Measurements from ENCODE around the gene DNAAF8. TPM values are rescaled to one million over a fixed set of nuclear protein-coding genes. Genes with fewer than 3 reads are reported as not detected.

DNAAF8 gene
- total and polyA plus RNA-seq, 2 donors (not counting 3 experiments of a cell fraction or from before 2014, with no cell fraction given): 0.58 to 1.0 TPM

DNA sequence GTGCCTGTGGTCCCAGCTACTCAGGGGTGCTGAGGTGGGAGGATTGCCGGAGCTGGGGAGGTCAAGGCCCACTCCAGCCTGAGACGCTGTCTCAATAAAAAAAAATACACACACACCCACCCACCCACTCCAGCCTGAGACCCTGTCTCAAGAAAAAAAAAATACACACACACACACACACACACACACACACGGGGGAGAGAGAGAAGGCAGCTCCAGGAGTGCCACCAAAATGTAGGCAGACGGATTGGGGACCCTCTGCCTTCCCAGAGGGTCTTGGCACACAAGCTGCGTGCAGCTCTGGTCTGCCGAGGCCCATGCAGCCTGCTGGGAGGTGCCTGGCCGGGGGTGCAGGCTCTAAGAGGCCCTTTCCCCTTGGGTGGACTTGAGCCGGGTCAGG, 46.9 kb upstream of the DNAAF8 start:
- ChIA-PET POLR2A (no interaction called here), CTCF (no interaction called here)
- Histone ChIP-seq H3K4me1 (ENCODE audit: control insufficient read depth, extremely low read depth, insufficient read depth, low read length) (no peaks in the 10 kb centered on the region), H2AFZ (ENCODE audit: low read depth, low read length) (no peak overlapping the region), H3K9ac (replicated peaks; ENCODE audit: extremely low read depth, insufficient read depth, low read length) (no peak overlapping the region), H3K4me2 (ENCODE audit: insufficient read depth, low read length) (no peak overlapping the region), H3K27me3 (ENCODE audit: control insufficient read depth in 2 of 2, insufficient read depth in 2 of 2, low read length in 2 of 2) (no peaks in the 10 kb centered on the region), H3K9me3 (replicated peaks; ENCODE audit: control insufficient read depth, insufficient read depth, low read length) (no peaks in the 10 kb centered on the region), H3K27ac (ENCODE audit: insufficient read depth, low read depth, low read length) (no peak overlapping the region), H3K9me1 (replicated peaks; ENCODE audit: control insufficient read depth, extremely low read depth, insufficient read depth, low read length) (no peaks in the 10 kb centered on the region), H3K36me3 (ENCODE audit: control insufficient read depth in 2 of 2, extremely low read depth in 1 of 2, insufficient read depth in 2 of 2, low read length in 2 of 2) (peaks cover 4 to 46% of the 10 kb centered on the region in 2 experiments), H4K20me1 (replicated peaks; ENCODE audit: control insufficient read depth, extremely low read depth, insufficient read depth, low read length) (no peaks in the 10 kb centered on the region), H3K4me3 (replicated peaks in 1 of 3; ENCODE audit: insufficient read depth in 1 of 3, low read depth in 1 of 3, low read length in 3 of 3) (no peak overlapping the region), H3K79me2 (ENCODE audit: control insufficient read depth, insufficient read depth, low read length) (no peaks in the 10 kb centered on the region)
- DNase-seq (ENCODE audit: low read depth, low spot score) (no peak), FAIRE-seq (no peak)
- no TSS peak for BruUV-seq (replicated peaks)
- intact Hi-C loops (cut with micrococcal nuclease) (no loop called here), dilution Hi-C loops (cut with MboI; ENCODE audit: extremely low pct_ligation_motif_present, low sequenced_read_pairs) (no loop called here)
- no peak for TF ChIP-seq JUN (IDR thresholded peaks at IDR 0.05; ENCODE audit: borderline replicate concordance, insufficient read depth, insufficient read length, low read depth)
- no peak for TF ChIP-seq GATA2 (IDR thresholded peaks at IDR 0.05; ENCODE audit: insufficient read depth, insufficient read length, low read depth, low read length)
- TF ChIP-seq, protein P1, sequence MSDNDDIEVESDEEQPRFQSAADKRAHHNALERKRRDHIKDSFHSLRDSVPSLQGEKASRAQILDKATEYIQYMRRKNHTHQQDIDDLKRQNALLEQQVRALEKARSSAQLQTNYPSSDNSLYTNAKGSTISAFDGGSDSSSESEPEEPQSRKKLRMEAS (IDR thresholded peaks at IDR 0.05; ENCODE audit: insufficient read depth, insufficient read length): no peak
- no peak for TF ChIP-seq POLR2A (IDR thresholded peaks at IDR 0.05; ENCODE audit: low read depth, low read length)
- TF ChIP-seq POLR2AphosphoS5 (IDR thresholded peaks at IDR 0.05; ENCODE audit: insufficient read depth, low read depth, low read length): no peak
- TF ChIP-seq FOS (IDR thresholded peaks at IDR 0.05; ENCODE audit: borderline replicate concordance, insufficient read depth, low read length): no peak
- no peak for TF ChIP-seq MYC (IDR thresholded peaks at IDR 0.05; ENCODE audit: low read depth, low read length)
- TF ChIP-seq, protein P2, sequence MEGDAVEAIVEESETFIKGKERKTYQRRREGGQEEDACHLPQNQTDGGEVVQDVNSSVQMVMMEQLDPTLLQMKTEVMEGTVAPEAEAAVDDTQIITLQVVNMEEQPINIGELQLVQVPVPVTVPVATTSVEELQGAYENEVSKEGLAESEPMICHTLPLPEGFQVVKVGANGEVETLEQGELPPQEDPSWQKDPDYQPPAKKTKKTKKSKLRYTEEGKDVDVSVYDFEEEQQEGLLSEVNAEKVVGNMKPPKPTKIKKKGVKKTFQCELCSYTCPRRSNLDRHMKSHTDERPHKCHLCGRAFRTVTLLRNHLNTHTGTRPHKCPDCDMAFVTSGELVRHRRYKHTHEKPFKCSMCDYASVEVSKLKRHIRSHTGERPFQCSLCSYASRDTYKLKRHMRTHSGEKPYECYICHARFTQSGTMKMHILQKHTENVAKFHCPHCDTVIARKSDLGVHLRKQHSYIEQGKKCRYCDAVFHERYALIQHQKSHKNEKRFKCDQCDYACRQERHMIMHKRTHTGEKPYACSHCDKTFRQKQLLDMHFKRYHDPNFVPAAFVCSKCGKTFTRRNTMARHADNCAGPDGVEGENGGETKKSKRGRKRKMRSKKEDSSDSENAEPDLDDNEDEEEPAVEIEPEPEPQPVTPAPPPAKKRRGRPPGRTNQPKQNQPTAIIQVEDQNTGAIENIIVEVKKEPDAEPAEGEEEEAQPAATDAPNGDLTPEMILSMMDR (IDR thresholded peaks at IDR 0.05; ENCODE audit: extremely low read depth in 1 of 2, insufficient read depth in 1 of 2, low read depth in 1 of 2, low read length in 2 of 2): no peak
- no peak for TF ChIP-seq EZH2 (IDR thresholded peaks at IDR 0.05; ENCODE audit: borderline replicate concordance, low read depth, low read length, severe bottlenecking)

All from endothelial cell of umbilical vein (primary cell).